Common myeloid progenitor, CD34-positive (primary cell): ENCODE results near the gene WFDC10A.

Source experiments
- CTCF ChIA-PET: fragments of 350-600 bp; sonication (Branson Sonifier 250); formaldehyde crosslinking; loops from one replicate; lab custom pipeline; 2021; ENCODE audit warnings: antibody characterized with exemption; lab: Charles Lee
- POLR2A ChIA-PET: fragments of 350-600 bp; sonication (Branson Sonifier 250); formaldehyde crosslinking; loops from one replicate; lab custom pipeline; 2021; ENCODE audit warnings: antibody characterized with exemption; lab: Charles Lee
- DNase-seq, 3 donors: peaks; one replicate each; pipeline versions ENCODE4 v3.0.0 to v3.0.0-alpha.2; 2013
- H3K27ac ChIP-seq, 2 experiments: 1 replicate in 1 of 2; 2 replicates in 1 of 2; pipeline ENCODE4 v1.7.0; 2013; ENCODE audit warnings: inconsistent platforms in 2 of 2, low read length in 2 of 2, mild to moderate bottlenecking in 2 of 2, low read depth in 1 of 2, moderate library complexity in 1 of 2; ENCODE audit not compliant: severe bottlenecking in 2 of 2, insufficient read depth in 1 of 2, poor library complexity in 1 of 2
- H3K27me3 ChIP-seq, 5 experiments: replicated peaks in 2 of 5; 1 replicate in 3 of 5; 2 replicates in 2 of 5; pipeline versions ENCODE4 v1.6.1 to v1.7.0; 2013; ENCODE audit warnings: low read length in 4 of 5, mild to moderate bottlenecking in 2 of 5, moderate library complexity in 2 of 5, inconsistent platforms in 1 of 5; ENCODE audit not compliant: insufficient read depth in 5 of 5, control insufficient read depth in 4 of 5
- H3K36me3 ChIP-seq, 4 experiments: 1 replicate in 2 of 4; 2 replicates in 2 of 4; pipeline versions ENCODE4 v1.6.1 to v1.7.0; 2013; ENCODE audit warnings: low read length in 3 of 4, control low read depth in 1 of 4, mild to moderate bottlenecking in 1 of 4; ENCODE audit not compliant: control insufficient read depth in 4 of 4, insufficient read depth in 4 of 4
- H3K4me1 ChIP-seq, 4 experiments: 1 replicate in 3 of 4; 2 replicates in 1 of 4; pipeline versions ENCODE4 v1.6.1 to v1.7.1; 2013; ENCODE audit warnings: low read length in 3 of 4, mild to moderate bottlenecking in 3 of 4, control low read depth in 1 of 4, inconsistent platforms in 1 of 4, moderate library complexity in 1 of 4; ENCODE audit not compliant: control insufficient read depth in 4 of 4, insufficient read depth in 4 of 4; ENCODE audit errors: control extremely low read depth in 1 of 4
- H3K4me3 ChIP-seq, 7 experiments: 1 replicate in 4 of 7; 2 replicates in 3 of 7; pipeline versions ENCODE4 v1.5.1 to v1.7.0; 2013; ENCODE audit warnings: mild to moderate bottlenecking in 7 of 7, low read length in 6 of 7, moderate library complexity in 6 of 7, inconsistent platforms in 2 of 7, low read depth in 2 of 7, control low read depth in 1 of 7; ENCODE audit not compliant: insufficient read depth in 4 of 7, control insufficient read depth in 1 of 7; ENCODE audit errors: extremely low read depth in 1 of 7
- H3K9me3 ChIP-seq, 5 experiments: 1 replicate in 4 of 5; 2 replicates in 1 of 5; pipeline versions ENCODE4 v1.6.1 to v1.7.1; 2013; ENCODE audit warnings: low read length in 4 of 5, mild to moderate bottlenecking in 2 of 5, inconsistent platforms in 1 of 5, low read depth in 1 of 5, moderate library complexity in 1 of 5; ENCODE audit not compliant: control insufficient read depth in 4 of 5, insufficient read depth in 2 of 5; ENCODE audit errors: control extremely low read depth in 1 of 5
- WGBS: methylation state at CpG from one replicate; pipeline ENCODE4 v1.1.5; 2013; ENCODE audit not compliant: insufficient coverage; 5-methylcytosine and 5-hydroxymethylcytosine counted together

WFDC10A gene

GRCh38 chr20:45592574-45593189 is 36.9 kb upstream of the WFDC10A start:
- ChIA-PET CTCF (interaction anchor here (0.7 to 3.6 kb wide), 4 partner anchors 36 to 187 kb away, joined by 3 to 20 read pairs (median 4); partner anchors contain the start of gene WFDC10A), POLR2A (no interaction called here)
- DNase-seq: peak; percentile 70 to 85 (median 85)
- Histone ChIP-seq H3K4me3 (no peak overlapping the region), H3K27me3 (peaks cover 0 to 9% (median 3%) of the 10 kb centered on the region in 5 experiments), H3K9me3 (peaks cover 0 to 8% (median 0%) of the 10 kb centered on the region in 5 experiments), H3K27ac (no peak overlapping the region), H3K36me3 (no peaks in the 10 kb centered on the region), H3K4me1 (no peaks in the 10 kb centered on the region)
- 20% methylated on average over 2 of the region's 5 CpGs for WGBS

DNA sequence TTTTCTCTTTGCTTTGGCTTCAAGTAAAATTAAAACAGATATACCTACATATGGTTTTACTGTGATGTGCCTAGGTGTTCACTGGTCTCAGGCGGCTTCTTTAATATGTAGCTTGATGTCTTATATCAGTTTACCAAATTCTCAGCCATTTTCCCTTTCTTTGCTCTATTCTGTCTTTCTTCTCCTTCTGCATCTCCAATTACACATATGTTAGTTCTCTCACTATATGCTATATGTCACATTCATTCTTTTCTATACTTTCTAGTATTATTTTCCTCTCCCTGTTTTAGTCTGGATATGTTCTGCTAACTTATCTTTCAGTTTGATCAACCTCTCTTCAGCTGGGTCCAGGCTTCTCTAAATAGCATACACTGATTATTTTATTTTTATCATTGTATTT is 36.0 kb upstream of the WFDC10A start:
- Histone ChIP-seq H3K27ac (no peak overlapping the region), H3K36me3 (no peaks in the 10 kb centered on the region), H3K27me3 (peaks cover 0 to 9% (median 3%) of the 10 kb centered on the region in 5 experiments), H3K4me3 (no peak overlapping the region), H3K9me3 (peaks cover 0 to 8% (median 0%) of the 10 kb centered on the region in 5 experiments), H3K4me1 (no peaks in the 10 kb centered on the region)
- no peak for DNase-seq
- ChIA-PET CTCF (interaction anchor here (0.6 to 3.6 kb wide), 4 partner anchors 16 to 177 kb away, joined by 3 to 20 read pairs (median 4); partner anchors contain the start of gene WFDC10A), POLR2A (no interaction called here)
- WGBS: 20% methylated on average over 1 of the region's 1 CpG

GRCh38 chr20:45595235-45595634 is 34.3 kb upstream of the WFDC10A start:
- no peaks in the 10 kb centered on the region for H3K4me1 ChIP-seq
- 0% methylated on average over 1 of the region's 1 CpG for WGBS
- DNase-seq: no peak
- peaks cover 0 to 2% (median 0%) of the 10 kb centered on the region in 5 experiments for H3K9me3 ChIP-seq
- no peaks in the 10 kb centered on the region for H3K36me3 ChIP-seq
- ChIA-PET POLR2A (no interaction called here), CTCF (interaction anchor here (1.1 to 3.6 kb wide), 2 partner anchors 16 to 175 kb away, joined by 3 to 20 read pairs; partner anchors contain the start of gene WFDC8)
- peaks cover 0 to 14% (median 1%) of the 10 kb centered on the region in 5 experiments for H3K27me3 ChIP-seq
- H3K27ac ChIP-seq: no peak overlapping the region
- no peak overlapping the region for H3K4me3 ChIP-seq

DNA sequence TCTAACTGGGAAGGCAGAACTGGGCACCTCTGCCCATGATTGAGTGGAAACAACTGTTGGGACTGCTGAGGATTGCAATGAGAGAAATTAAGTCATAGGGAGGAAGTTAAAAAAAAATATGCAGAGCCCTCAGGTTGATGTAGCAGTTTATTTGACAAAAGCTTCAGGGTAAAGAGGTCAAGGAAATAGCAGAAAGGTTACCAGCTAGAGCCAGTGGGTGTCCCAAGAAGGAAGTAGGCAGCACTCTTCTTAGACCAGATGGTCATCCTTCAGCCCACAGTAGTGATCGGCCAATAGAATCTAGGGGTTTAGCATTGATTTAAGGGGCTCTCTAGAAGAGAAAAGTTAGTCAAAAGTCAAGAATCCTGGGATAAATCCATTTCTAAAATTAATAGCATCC is 21.7 kb upstream of the WFDC10A start:
- CTCF ChIA-PET: no interaction called here
- no peak for DNase-seq
- H3K4me3 ChIP-seq: no peak overlapping the region
- POLR2A ChIA-PET: no interaction called here
- WGBS: 100% methylated on average over 1 of the region's 1 CpG
- H3K4me1 ChIP-seq: no peaks in the 10 kb centered on the region
- no peaks in the 10 kb centered on the region for H3K36me3 ChIP-seq
- H3K9me3 ChIP-seq: peaks cover 0 to 15% (median 3%) of the 10 kb centered on the region in 5 experiments
- no peak overlapping the region for H3K27ac ChIP-seq
- H3K27me3 ChIP-seq: peaks cover 0 to 4% (median 0%) of the 10 kb centered on the region in 5 experiments

- POLR2A ChIA-PET: no interaction called here
Measured at GRCh38 chr20:45611054-45611453, 18.5 kb upstream of the WFDC10A start.

DNA sequence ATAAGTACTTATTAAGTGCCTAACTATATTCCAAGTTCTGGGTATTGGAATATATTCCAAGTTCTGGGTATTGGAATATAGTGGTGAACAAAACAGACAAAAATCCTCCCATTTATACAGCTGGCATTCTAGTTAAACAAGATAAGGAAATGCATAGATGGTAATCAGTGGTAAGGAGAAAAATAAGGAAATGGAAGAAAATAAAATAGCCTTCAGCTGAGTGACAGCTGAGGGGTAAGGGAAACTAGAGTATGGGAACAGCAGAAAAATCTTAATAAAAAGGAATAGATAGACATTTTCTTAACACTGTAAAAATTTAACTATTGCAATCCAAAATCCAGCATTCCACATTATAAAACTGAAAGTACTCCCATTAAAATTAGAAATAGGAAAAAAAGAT is 17.2 kb upstream of the WFDC10A start:
- POLR2A ChIA-PET: no interaction called here

More at GRCh38 chr20:45611054-45611453, 18.5 kb upstream of the WFDC10A start:
- Histone ChIP-seq H3K9me3 (peaks cover 0 to 9% (median 3%) of the 10 kb centered on the region in 5 experiments), H3K27ac (no peak overlapping the region), H3K4me3 (no peak overlapping the region), H3K27me3 (peaks cover 0 to 6% (median 0%) of the 10 kb centered on the region in 5 experiments), H3K36me3 (no peaks in the 10 kb centered on the region), H3K4me1 (no peaks in the 10 kb centered on the region)
- WGBS: 100% methylated on average over 1 of the region's 4 CpGs
- CTCF ChIA-PET: no interaction called here
- no peak for DNase-seq

DNA sequence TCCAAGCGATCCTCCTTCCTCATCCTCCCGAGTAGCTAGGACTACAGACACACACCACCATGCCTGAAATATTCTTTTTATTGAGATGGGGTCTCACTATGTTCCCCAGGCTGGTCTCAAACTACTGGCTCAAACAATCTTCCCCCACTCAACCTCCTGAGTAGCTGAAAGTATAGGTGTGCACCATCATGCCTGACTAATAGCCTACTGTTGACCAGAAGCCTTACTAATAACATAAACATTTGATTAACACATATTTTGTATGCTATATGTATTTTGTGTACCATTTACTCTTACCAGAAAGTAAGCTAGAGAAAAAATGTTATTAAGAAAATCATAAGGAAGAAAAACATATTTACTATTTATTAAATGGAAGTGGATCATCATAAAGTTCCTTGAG is 11.9 kb upstream of the WFDC10A start:
- no peak for DNase-seq
- WGBS: 92% methylated on average over 2 of the region's 2 CpGs
- Histone ChIP-seq H3K9me3 (peaks cover 0 to 4% (median 0%) of the 10 kb centered on the region in 5 experiments), H3K27me3 (peaks cover 0 to 6% (median 0%) of the 10 kb centered on the region in 5 experiments), H3K27ac (no peak overlapping the region), H3K36me3 (no peaks in the 10 kb centered on the region), H3K4me3 (no peak overlapping the region), H3K4me1 (no peaks in the 10 kb centered on the region)
- CTCF ChIA-PET: interaction anchor here (2.7 kb wide), 1 partner anchor 9 kb away, joined by 7 read pairs; no protein-coding TSS in a partner anchor
- POLR2A ChIA-PET: no interaction called here

More for the DNA sequence above, 17.2 kb upstream of the WFDC10A start:
- CTCF ChIA-PET: no interaction called here
- peaks cover 0 to 2% (median 0%) of the 10 kb centered on the region in 5 experiments for H3K9me3 ChIP-seq
- peaks cover 0 to 6% (median 0%) of the 10 kb centered on the region in 5 experiments for H3K27me3 ChIP-seq
- H3K36me3 ChIP-seq: no peaks in the 10 kb centered on the region
- no peak overlapping the region for H3K27ac ChIP-seq
- no peak overlapping the region for H3K4me3 ChIP-seq
- no peaks in the 10 kb centered on the region for H3K4me1 ChIP-seq
- DNase-seq: peak in 1 of 3 donors; percentile 1
